Endometrial microvascular endothelial cells (primary cell): Measurements from ENCODE around the gene CBX5. TPM values are rescaled to one million over a fixed set of nuclear protein-coding genes. Genes with fewer than 3 reads are reported as not detected.
"Not testable (repeated sequence)": the region's sequence is repeated elsewhere in the genome, so short reads cannot be mapped to it uniquely, and the experiment has no call there.

ENCODE experiments used
- in situ Hi-C: cut with HindIII; loops from 2 replicates; pipeline ENCODE4 v1.10.0; 2017; ENCODE audit warnings: low sequenced_read_pairs, low pct_unique_long_range_greater_than_20kb; ENCODE audit errors: inconsistent ontology term
- total RNA-seq: library from RNA; depleted of rRNA; stranded (reverse); fragments of >200 nt; gene quantifications from one replicate; pipeline ENCODE4 v1.2.3, GENCODE V29; 2015; ENCODE audit errors: inconsistent ontology term

The CBX5 gene
- 57.1 TPM for total RNA-seq

DNA sequence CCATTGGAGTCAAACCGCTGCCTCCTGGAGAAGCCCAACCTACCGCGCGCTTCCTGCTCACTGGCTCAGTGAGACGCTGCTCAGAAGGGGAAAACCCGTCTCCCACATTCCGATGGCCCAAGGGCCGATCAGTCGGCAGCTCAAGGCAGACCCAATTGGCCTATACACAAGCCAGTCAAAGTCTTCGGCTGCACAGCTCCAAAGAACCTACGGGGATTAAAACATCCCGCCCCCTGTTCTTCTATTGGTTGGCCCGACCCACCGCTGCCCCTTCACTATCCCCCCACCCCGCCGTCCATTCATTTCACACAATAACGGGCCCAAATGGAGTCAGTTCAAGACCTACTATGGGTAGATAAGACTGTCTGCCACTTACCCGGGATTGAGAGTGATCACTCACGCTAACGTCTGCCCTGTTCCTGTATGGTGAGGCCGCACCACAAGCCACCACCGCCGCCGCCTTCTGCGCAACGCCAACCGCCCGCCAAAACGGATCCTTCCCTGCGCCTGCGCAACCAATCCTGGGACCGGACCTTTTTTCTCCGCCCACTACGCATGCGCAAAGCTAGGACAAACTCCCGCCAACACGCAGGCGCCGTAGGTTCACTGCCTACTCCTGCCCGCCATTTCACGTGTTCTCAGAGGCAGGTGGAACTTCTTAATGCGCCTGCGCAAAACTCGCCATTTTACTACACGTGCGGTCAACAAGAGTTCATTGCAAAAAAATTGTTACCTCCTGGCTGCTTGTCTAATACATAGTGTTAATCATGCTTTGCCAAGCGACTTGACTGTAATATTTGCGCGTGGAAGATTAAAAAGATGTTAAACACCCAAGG is at the start of gene CBX5:
TSS of gene CBX5 (minus strand) at position 491 of the 836 bp plus-strand sequence. CDS start 22,472 bp downstream, outside the sequence.
- in situ Hi-C loops, result no loop called here

DNA sequence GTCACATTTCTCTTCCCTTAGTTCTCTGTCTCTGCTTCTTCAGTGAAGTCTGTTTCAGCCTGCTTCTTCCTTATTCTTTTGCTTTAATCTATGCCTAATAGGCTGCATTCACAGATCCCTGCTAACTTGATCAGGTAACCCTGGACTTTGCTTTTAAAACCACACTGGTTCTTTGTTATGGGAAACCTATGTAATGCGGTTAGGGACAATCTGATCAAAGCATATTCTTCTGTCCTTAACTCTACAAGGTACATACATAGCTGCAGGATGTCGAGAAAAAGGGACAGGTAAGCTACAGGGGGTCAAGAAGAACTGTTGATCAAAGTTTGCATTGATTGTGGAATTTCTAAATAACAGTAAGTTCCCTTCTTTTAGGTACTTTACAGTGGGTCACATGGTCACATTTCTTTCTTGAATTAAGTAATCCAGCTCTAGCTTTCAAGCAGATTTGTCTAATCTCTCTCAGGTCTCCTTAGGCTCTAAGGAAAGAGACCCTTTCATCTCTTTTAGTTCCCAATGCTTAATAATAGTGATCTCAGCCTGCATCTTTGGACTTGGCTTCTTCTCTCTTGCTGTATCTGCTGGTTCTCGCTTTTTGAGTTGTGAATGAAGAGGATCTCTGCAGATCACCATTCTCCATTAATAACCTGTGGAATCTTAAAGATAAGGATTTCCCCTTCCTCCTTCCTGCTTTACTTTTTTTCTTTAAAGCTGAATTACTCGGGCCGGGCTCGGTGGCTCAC is 48.8 kb upstream of the CBX5 start:
- in situ Hi-C loops, result no loop called here

DNA sequence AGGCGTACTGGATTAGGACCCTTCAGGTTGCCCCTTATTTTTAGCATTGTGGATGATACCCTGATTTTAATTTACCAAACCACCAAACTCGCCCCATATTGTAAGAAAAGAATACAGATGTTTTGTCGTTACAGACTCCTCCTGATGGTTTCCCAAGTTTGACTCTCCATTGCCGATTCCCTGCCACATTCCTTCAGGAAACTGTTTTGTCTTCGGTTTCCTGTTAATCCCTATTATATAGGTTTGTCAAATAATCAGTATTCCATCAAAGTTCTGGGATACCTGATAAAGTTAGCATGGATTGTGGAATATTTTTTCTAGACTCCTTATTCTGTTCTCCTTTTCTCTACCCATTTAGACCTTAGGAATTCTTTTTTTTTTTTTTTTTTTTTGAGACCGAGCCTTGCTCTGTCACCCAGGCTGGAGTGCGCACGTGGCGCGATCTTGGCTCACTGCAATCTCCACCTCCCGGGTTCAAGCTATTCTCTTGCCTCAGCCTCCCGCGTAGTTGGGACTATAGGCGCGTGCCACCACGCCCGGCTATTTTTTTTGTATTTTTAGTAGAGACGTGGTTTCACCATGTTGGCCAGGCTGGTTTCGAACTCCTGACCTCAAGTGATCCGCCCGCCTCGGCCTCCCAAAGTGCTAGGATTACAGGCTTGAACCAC is 45.7 kb upstream of the CBX5 start:
- in situ Hi-C loops, result not testable (repeated sequence)

DNA sequence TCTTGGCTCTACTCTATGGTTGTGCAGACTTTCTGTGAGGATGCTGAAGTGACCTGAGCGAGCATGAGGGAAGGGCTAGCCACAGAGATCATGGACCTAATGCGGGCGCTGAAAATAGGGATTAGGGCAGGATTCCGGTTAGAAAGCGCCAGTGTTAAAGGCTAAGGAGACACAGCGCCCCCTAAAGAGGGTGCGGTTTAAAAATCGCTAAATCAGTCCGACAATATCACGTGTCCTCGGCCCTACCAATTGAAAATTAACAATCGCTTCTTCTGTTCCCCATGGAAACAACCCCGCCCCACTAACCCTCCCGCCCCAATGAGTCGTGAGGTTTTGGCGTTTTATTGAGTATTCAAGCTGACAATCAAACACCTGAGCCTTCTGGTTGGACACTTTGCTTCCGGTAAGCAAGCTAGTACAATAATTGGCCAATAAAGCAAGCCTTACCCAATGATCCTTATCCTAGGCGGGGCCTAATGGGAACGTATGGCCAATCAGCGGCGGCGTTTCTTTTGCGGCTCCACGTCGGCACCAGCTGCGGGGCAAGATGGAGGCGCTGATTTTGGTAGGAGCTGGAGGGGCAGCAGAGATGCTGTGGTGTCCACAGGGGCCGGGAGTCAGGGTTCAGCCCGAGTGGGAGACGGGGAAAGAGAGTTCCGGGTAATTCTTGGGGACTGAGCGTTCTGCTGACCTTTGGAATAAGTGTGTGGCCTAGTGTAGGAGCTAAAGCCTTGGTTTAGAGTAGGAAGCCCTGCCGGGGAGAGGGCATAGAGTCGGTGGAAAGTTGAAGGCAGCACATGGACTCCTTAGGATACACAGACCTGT is 44.9 kb upstream of the CBX5 start, which contains the start of gene COPZ1:
TSS of gene COPZ1 (plus strand) at position 515 of the 825 bp plus-strand sequence. CDS start at position 548, 33 bp downstream.
- in situ Hi-C loops, result no loop called here

DNA sequence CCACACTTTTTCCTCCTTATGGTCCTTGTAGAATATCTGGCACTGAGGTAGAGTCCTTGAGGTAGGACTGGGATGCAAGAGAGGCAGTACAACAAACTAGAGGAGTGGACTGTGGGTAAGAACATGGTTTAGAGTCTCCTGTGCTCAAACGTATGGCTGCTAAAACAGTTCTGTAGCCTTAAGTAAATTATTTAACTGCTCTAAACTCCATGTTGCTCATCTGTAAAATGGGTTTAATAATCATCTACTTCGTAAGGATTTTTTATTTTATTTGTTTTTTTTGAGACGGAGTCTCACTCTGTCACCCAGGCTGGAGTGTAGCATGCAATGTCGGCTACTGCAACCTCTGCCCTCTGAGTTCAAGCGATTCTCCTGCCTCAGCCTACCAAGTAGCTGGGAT is 41.4 kb upstream of the CBX5 start:
- in situ Hi-C loops, result no loop called here

DNA sequence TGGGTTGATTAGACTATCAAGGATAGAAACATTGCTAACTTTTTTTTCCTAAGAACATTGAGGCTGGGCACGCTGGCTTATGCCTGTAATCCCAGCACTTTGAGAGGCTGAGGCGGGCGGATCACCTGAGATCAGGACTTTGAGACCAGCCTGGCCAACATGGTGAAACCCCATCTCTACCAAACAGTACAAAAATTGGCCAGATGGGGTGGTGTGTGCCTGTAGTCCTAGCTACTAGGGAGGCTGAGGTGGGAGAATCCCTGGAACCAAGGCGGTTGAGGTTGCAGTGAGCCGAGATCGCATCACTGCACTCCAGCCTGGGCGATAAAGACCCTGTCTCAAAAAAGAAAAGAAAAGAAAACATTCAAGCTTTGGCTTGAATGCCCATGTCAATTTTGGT is 32.4 kb upstream of the CBX5 start:
- in situ Hi-C loops, result not testable (repeated sequence)

DNA sequence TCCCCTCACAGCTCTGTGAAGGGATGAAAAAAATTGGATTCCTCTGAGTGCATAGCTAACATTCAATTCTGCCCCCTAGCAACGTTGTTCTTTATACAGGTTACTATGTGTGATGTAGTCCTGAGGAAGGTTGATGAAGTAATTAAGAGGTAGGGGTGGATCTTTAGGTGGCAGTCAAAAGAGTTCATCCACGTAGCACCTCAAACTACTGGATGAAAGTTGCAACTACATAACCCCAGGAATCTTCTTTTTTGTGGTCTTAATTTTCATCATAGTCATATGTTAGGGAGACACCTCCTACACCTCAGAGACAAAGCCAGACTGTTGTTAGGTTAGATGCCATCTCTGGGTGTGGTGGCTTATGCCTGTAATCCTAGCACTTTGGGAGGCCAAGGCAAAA is 31.1 kb upstream of the CBX5 start:
- in situ Hi-C loops, result no loop called here

DNA sequence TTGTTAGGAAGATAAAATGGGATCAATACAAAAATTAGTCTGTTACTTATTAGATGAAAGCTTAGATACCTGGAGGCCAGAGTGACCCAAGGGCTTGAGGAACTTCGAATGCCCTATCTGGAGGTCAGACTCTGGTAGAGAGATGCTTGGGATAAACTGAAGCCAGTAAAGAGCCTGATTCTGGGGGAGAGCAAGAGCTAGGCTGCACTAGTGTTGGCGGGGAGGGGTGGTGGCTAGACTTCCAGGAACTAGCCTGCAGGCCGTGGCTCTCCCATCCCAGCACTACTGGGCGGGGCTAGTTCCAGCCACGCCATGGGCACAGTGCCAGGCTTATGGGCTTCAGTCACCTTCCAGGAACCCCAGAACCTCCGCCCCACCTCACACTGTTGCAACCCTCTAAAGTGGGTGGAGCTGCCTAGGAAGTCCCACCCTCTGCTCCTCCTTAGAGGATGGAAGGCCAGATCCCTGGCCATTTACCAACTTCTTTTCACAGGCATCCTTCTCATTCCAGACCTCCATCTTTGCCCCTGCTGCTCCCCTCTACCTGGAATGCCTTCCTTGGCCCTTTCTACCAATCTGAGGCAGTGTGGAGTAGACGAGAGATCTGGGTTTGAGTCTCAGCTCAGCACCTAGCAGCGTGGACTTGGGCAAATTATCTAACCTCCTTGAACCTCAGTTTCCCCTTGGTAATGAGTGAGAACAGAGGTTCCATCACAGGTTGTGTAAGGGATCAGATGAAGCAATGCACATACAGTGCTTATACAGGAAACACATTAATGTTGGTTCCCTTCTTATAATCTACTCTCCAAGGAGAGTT is 27.2 kb upstream of the CBX5 start:
- in situ Hi-C loops, result no loop called here

DNA sequence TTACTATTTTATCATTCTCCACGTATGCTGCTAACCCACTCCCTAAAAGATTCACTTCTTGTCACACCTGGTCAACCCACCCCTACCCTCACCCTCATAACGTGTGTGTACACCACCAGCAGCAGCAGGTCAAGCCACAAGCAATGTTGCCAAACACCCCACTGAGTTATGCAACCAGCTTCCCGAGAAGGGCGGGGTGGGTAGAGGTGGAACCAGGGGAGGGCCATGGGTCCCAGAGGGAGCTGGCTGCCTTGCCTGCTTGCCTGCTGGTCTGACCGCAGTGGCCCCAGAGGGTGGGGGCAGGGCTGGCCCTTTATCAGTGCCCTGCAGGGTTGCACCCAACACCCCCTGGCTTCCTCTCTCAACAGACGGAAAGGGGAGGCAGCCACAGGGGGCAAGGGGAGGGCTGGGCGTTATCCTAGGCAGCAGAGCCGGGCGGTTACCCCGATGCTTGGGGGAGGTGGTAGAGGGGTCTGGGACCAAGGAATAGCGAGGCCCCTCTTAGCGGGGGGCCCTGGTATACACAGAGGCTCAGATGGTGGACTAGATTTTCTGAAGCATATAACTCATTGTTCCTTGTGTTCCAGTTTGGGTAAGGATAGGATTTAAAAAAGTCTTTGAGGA is 24.4 kb upstream of the CBX5 start:
- in situ Hi-C loops, result no loop called here

DNA sequence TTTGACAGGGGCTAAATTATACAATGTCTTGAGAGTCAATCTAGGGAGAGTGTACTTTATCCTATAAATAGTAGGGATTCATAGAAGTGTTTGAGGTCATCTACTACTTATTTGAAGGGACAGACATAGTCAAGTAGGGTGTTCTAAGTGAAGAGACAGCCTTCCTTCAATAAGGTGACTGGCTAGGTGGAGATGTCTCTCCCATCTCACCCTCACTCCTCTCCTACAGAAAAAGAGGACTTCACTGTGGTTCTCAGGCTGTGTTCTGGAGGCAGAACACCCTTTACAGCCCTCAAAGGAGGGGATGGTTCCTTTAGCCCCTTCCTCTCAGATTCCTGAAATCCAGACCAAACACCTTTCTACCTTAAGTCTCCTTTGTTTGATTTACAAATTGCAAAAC is 23.7 kb upstream of the CBX5 start:
- in situ Hi-C loops, result no loop called here

DNA sequence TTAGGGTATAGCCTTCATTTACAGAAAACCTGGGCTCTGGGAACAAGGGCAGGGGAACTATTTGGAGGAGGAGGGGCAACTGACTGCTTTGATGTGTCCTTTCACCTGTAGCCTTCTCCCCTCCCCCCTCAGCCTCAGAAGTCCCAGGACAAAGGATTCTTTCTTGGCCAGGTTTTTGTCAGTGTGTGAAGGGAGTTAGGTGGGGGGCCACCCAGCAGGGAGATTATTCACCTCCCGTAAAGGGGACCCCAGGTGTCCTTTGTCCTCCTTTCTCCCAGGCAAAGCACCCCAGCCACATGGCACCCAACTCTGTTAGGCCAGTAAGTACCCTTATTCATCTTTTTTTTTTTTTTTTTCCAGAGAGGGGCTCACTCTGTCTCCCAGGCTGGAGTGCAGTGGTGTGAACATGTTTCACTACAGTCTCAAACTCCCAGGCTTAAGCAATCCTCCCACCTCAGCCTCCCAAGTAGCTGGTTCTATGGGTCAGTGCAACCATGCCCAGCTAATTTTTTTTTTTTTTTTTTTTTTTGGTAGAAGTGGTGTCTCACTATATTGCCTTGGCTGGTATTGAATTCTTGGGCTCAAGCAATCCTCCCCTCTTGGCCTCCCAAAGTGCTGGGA is 21.6 kb upstream of the CBX5 start:
- in situ Hi-C loops, result no loop called here

DNA sequence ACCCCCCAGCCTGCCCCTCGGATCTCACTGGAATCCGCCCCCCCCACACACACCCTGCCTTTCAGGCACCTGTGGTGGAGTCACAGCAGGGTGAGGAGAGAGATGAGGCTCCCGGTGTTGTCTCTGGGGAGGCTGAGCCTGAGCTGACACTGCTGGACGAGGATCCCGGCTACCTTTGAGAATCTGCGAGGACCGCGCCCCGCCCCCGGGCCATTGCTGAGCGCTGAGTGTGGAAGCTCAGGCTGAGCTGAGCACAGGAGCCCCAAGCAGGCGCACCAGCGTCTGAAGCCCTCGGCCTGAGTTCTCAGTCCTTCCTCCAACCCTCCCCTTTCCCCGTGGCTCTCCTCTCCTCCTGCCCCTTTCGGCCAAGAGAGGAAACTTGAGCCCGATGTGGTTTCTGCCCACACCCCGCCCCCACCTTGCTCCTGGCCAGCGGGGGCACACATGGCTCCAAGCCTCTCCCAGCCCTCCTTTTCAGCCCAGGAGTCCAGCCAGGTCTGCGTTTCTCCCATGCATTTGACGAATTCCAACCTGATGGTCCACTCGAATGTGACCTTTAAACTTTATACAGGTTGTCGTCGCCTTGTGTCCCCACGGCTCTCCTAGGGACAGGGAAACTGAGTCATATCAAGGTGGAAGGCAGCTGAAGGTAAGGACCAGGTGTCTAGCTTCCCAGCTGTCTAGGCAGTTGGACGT is 21.0 kb upstream of the CBX5 start, which contains the start of gene NFE2:
TSS of gene NFE2 (minus strand) at position 284 of the 696 bp plus-strand sequence. CDS start 5,767 bp downstream, outside the sequence.
- in situ Hi-C loops, result no loop called here

DNA sequence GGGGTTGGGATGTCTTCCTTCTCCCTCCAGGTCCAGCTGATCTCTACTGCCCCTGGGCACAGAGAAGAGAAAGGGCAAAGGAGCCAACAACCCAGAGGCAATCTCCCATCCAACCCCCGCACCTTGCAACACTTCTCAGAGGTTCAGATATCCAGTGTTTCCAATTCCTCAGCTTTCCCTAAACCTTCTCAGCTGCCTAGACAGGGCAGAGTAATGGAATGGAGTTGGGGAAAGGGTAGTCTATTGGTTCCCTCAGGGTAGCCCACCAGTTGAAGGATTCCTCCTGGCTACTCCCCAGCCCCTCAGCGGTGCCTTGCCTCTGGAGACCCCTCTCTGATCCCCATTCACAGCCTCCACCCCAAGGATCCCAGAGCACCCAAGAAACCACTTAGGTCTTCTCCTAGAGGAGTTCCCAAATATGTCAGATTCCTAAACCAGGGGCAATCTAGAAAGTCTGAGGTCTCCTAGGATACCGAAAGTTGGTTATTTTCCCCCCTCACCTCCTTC is 20.4 kb upstream of the CBX5 start:
- in situ Hi-C loops, result no loop called here

DNA sequence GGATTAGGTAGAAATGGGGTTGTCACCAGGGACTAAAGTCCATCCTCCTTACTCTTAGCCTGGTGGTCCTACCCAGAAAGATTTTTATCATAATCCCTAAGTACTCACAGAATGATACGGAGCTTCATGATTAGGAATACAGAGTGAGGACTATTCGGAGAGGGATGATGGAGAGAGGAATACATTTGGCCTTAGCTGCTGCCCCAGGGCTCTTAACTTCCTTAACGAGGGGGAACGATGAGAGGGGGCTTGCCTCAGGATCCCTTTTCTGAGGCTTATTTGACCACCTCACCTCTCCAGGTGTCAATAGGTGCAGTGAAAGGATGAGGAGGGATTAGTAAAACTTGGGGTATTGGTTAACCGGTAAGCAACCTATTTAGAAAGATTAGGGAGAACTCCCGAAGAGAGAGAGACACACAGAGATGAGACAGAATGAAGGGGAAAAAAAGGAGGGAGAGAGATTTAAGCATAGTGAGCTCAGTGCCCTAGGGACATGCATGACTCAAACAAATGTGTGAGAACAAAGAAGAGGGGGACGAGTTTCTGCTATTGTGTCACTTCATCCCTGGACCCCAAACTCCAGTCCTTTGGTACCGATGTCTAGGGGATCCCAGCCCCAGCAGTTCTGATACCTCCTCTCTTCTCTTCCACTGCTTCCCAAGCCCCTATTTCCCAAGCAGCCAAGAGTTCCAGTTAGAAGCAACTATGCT is 19.7 kb upstream of the CBX5 start:
- in situ Hi-C loops, result no loop called here

DNA sequence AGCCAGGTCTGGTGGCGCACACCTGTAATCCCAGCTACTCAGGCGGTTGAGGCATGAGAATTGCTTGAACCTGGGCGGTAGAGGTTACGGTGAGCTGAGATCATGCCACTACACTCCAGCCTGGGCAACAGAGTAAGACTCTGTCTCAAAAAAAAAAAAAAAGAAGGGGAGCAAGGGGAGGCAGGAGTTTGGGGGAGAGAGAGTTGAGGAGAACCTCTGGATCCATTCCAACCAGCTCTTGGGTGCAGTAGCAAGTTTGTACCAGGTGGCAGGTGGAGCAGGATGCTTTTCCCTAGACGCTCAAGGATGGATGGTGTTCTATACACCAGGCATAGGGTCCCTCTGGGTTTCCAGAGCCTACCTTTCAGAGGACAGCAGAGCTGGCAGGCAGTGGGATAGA is 19.0 kb upstream of the CBX5 start:
- in situ Hi-C loops, result no loop called here
